GM12891 (cell line): Measurements from ENCODE around the gene STYXL2.

ENCODE experiments used
- DNase-seq: peaks from one replicate; pipeline ENCODE4 v3.0.0; 2011; ENCODE audit warnings: low spot score; ENCODE audit not compliant: insufficient read length
- FAIRE-seq: peaks from 2 replicates; lab custom pipeline; 2011; peaks lifted over from hg19 to GRCh38; lab: Jason Lieb, UNC
- PAX5 ChIP-seq: IDR thresholded peaks from 2 replicates; pipeline ENCODE4 v1.6.1; 2011; ENCODE audit warnings: low read length, moderate library complexity, mild to moderate bottlenecking; ENCODE audit not compliant: insufficient read depth, severe bottlenecking
- POLR2A ChIP-seq: IDR thresholded peaks from 2 replicates; pipeline ENCODE4 v1.6.1; 2011; ENCODE audit warnings: low read depth, low read length, control low read depth
- POLR2AphosphoS5 ChIP-seq: IDR thresholded peaks from 2 replicates; pipeline ENCODE4 v1.6.1; 2011; ENCODE audit warnings: low read depth, low read length, control low read depth
- POU2F2 ChIP-seq: IDR thresholded peaks from 2 replicates; pipeline ENCODE4 v1.6.1; 2011; ENCODE audit warnings: low read depth, mild to moderate bottlenecking, control low read depth, low read length, moderate library complexity
- SPI1 ChIP-seq: IDR thresholded peaks from 2 replicates; pipeline ENCODE4 v1.6.1; 2011; ENCODE audit warnings: low read depth, low read length, control low read depth
- TAF1 ChIP-seq: IDR thresholded peaks from 2 replicates; pipeline ENCODE4 v1.6.1; 2011; ENCODE audit warnings: low read depth, low read length, control low read depth

STYXL2 gene

DNA sequence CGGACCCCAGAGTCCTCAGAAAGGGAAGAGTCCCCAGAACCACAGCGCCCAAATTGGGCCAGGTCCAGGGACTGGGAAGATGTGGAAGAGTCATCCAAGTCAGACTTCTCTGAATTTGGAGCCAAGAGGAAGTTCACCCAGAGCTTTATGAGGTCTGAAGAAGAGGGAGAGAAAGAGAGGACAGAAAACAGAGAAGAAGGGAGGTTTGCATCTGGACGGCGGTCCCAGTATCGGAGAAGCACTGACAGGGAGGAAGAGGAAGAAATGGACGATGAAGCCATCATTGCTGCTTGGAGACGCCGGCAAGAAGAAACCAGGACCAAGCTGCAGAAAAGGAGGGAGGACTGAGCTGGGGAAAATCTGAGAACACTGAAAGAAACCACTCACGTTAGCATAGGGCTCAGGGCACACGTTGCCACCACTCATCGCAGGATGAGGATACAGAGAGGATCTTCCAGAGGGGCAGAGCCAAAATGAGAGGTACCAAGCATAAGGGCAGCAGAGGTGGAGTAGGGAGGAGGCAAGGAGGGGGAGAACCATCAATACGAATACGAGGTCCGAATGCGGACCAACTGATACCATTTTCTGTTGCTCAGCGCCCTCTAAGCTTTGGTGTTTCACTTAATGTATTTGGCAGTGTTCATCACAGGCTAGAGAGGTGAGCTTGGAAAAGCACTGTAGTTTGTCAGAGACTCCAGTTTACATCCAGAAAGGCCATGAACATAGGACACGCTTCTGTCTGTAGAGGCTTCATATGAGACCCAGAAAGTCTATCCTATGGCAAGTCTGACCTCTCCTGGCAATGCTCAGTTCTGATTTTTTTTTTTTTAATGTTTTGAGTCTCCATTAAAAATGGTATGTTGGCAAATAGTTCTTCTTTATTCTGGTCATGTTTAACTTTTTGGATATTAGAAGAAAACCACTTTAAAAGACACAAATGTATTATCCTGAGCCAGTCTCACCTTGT, 34.7 kb downstream of the STYXL2 start:
- DNase-seq (no peak), FAIRE-seq (no peak)
- TF ChIP-seq TAF1, result no peak
- no peak for TF ChIP-seq POLR2A
- TF ChIP-seq PAX5, result no peak
- TF ChIP-seq SPI1, result no peak
- no peak for TF ChIP-seq POLR2AphosphoS5
- no peak for TF ChIP-seq POU2F2

DNA sequence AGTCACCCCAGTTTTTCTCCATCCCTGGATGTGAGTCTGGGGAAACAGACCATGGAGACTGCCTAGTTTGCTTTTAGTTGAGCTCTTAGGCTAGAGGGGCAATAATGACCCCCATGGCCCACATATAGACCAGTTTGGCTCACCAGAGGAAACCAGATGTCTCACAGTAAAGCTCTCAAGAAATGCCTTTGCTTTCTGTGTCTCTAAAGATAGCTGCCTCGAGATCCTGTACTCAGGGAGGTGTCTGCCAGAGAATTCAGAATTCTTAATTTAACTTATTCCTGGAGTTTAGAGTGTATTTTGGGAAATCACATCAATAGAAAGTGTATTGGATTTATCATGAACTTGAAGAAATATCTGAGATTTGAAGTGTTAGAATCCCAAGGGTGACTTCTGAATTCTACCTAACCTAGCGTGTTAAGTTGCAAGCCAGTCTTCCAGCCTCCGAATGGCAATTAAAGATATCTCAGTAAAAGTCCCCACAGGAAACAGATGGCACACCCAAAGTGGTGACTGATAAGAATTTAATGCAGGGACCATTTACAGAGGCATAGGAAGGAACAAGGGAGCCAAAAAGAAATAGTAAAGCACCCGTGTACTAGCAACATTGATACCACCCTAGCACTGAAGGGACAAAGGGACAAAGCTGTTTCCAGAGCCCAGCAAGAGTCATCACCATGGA, 37.1 kb downstream of the STYXL2 start:
- FAIRE-seq (no peak), DNase-seq (no peak)
- no peak for TF ChIP-seq POLR2A
- no peak for TF ChIP-seq PAX5
- TF ChIP-seq SPI1, result no peak
- no peak for TF ChIP-seq POLR2AphosphoS5
- no peak for TF ChIP-seq POU2F2
- no peak for TF ChIP-seq TAF1

- FAIRE-seq (no peak), DNase-seq (no peak)
- TF ChIP-seq TAF1 (no peak), POU2F2 (no peak), POLR2A (no peak), PAX5 (no peak), POLR2AphosphoS5 (no peak), SPI1 (no peak)
Observed at GRCh38 chr1:167132301-167133010, 38.6 kb downstream of the STYXL2 start.

DNA sequence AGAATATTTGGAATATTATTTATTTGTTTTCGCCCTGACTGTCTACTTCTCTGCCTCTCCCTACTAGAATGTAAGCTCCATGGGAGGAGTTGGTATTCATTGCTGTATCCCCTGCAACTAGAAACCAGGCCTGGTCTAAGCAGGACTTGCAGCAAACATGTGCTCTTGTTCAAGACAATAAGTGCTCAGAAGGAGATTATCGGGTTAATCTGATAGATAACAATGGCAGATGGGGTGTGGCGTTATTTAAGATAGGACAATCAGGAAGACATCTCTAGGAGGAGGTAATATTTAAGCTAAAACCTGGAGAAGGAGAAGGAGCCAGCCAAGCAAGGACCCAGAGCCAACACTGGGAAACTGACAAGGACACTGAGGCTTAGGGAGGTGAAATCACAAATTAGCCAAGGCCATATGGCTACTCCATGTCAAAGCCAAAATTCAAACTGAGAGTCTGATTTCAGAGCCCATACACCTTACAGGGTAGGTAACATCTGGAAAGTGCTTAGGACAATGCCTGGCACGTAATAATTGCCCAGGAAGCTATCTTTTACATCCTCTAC, 41.5 kb downstream of the STYXL2 start:
- FAIRE-seq (no peak), DNase-seq (no peak)
- TF ChIP-seq PAX5 (no peak), POLR2A (no peak), SPI1 (no peak), POU2F2 (no peak), POLR2AphosphoS5 (no peak), TAF1 (no peak)

DNA sequence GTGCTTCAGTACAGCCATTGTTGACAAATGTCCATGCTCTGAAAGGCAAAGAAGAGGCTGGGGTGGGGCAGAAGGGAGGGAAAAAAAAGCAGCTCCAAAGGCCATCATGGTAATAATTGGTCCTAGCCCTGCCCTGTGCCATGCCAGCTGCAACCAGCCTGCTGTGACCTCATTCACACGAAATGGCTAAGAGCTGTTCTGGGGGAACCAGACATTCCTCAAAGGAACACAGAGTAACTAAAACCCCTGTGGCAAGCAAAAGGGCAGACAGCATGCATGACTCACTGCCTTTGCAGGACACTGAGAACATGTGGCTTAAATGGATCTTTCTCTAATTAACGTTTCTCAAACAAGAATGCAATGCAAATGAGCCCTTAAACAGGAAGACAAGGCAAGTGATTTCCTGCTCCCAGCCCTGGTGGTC, 42.3 kb downstream of the STYXL2 start:
- TF ChIP-seq PAX5, result no peak
- no peak for TF ChIP-seq POU2F2
- TF ChIP-seq POLR2AphosphoS5, result no peak
- TF ChIP-seq SPI1, result no peak
- TF ChIP-seq POLR2A, result no peak
- TF ChIP-seq TAF1, result no peak
- FAIRE-seq (peak; percentile 23), DNase-seq (no peak)

- FAIRE-seq, result no peak
- TF ChIP-seq SPI1, result no peak
- no peak for DNase-seq
Observed at GRCh38 chr1:167136806-167137205, 42.9 kb downstream of the STYXL2 start.

- FAIRE-seq (no peak), DNase-seq (no peak)
- TF ChIP-seq POLR2A (no peak), SPI1 (no peak), POLR2AphosphoS5 (no peak)
Observed at GRCh38 chr1:167137332-167137781, 43.5 kb downstream of the STYXL2 start.

DNA sequence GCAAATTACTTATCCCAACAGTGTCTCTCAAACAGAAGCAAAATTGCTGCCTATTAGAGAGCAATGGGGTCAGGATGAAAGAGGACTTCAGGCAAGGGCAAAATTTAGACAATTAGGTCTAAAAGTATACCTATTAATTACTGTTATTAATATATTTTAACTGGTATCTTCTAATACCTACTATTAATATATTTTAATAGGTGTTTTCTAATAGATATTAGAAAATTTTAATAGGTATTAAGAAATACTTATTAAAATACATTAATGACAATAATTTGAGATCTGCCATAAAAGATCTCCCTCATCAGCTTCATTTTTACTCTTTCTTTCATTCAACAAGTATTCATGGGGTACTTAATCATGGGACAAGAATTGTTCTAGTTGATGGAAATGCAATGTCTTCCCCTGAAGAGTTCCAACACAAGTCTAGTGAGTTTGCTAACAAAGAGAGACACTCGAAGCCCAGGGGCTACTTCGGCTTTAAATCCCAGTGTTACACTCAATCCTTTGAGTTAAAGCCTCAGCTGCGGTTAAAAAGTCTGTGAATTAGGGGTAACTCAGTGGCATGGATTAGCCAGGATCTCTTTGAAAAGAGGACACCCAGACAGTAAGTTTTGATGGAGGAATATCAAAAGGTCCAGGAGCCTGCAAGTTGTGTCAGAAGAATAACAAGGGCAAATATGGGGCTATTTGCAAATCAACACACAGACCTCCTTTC, 44.1 kb downstream of the STYXL2 start:
- DNase-seq (no peak), FAIRE-seq (no peak)
- TF ChIP-seq POLR2A (no peak), TAF1 (no peak), POU2F2 (no peak), POLR2AphosphoS5 (no peak), PAX5 (no peak), SPI1 (no peak)

- TF ChIP-seq SPI1 (no peak), POU2F2 (no peak), POLR2AphosphoS5 (no peak), TAF1 (no peak), PAX5 (no peak), POLR2A (no peak)
- FAIRE-seq, result no peak
- DNase-seq, result no peak
Observed at GRCh38 chr1:167138703-167139102, 44.8 kb downstream of the STYXL2 start.
